Posterior vena cava (tissue), 2 donors: ENCODE measurements around the gene CTDP1. TPM values are rescaled to one million over a fixed set of nuclear protein-coding genes. Genes with fewer than 3 reads are reported as not detected.

Experiments
- DNase-seq: peaks from one replicate; pipeline ENCODE4 v3.0.0-alpha.2; 2020; ENCODE audit warnings: low spot score
- intact Hi-C, 2 donors: fragments of 100-400 bp; cut with DNase I; formaldehyde crosslinking; loops; one replicate each; pipeline versions ENCODE4 v1.14.1 to v1.14.2; 2022 to 2023
- total RNA-seq, 2 donors: library from RNA; stranded (reverse); fragmentation: NEBNext Ultra II Directional; extraction: Animal tissue kit (Norgen Biotek cat#: 25700); gene quantifications; one replicate each; pipeline ENCODE4 v1.2.1, GENCODE V29; 2021
- donor health status: DM: yes; HTN: yes; CAD: no.
- donor health status: DM: yes; HTN: yes; CAD: no.

CTDP1 gene
- total RNA-seq, 2 donors from 2014 or later = 13.8 to 15.4 TPM

DNA sequence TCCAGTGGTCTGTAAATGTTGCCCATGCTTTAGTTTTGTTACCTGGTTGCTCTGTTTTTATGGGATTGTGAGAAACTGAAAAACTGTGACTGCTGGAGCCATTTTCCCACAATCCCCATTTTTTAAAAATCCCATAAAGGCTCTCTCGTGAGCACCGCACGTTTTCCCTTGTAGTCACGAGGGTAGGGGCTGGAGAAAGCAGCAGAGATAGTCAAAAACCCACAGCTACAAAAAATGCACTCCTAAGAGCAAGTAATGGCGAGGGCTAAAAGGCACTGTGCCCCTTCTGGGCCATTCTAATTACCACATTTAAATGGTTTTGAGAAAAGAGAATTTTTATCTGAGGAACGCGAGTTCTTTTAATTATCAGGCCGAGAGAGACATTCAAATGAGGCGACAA is 1.8 kb upstream of the CTDP1 start:
- no peak for DNase-seq
- intact Hi-C loops = no loop called here

DNA sequence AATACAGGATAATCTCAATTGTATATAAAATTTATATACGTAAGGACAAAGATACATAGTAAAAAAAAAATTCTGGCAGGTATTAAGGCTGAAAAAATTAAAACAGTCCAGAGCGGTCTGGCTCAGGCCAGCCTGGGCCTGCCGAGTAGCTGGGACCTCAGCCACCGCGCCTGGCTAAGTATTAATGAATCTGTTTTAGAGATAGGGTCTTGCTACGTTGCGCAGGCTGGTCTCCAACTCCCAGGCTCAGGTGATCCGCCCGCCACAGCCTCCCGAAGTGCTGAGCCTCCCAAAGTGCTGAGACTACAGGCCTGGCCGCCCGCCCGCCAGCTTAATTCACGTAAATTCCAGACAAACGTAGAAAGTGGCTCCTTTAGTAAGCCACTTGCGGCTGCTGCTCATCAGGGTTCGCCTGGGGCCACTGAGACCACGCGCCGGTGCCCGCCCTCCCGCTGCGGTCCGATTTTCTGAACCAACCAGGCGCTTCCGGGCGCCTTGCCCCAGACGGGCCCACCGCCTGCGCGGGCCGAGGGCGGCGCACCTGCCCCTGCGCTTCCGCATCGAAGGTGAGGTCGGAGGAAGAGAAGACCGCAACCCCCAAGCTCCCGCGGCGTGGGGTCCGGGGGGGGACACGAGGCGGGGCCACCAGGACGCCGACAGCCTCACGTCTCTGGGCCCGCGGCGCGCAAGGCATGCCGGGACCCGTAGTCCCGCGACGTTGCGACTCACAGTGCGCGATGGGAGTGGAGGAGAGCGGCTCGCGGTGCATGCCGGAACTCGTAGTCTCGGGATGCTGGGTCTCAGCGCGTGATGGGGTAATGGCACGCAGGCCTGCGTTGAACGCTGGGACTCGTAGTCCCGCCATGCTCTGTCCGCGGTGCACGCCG is 695 bp upstream of the CTDP1 start:
- intact Hi-C loops = no loop called here
- peak; percentile 100 for DNase-seq

DNA sequence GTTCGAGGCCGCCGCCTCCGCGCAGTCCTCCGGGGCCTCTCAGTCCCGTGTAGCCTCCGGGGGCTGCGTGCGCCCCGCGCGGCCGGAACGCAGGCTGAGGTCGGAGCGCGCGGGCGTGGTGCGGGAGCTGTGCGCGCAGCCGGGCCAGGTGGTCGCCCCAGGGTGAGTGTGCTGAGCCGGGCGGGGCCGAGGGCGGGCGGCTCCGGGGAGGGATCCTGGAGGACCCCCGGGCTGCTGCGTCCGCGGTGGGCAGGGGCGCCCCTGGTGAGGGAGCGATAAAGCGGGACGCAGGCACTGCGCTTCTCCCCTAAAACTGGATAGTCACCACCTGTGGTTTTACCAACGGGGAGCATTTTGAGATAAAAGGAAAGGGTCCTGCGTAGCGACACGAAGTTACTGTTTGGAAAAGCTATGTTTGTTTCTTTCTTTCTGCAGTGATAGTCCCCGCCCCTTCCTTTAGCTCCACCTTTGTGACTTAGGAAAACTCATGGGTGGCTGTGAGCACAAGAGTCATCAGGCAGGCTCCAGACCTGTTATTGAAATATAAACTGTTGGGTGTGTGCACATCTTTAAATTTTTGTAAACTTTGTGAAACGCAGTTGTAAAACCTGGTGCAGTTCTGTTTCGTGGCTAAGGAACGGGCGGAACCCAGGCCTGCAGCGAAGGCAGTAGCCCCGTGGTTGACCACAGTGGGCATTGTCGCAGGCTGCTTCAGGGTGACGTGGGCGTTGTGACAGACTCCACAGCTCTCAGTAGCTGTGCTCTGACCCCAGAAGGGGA is 687 bp downstream of the CTDP1 start:
- peak; percentile 82 for DNase-seq
- intact Hi-C loops = no loop called here

GRCh38 chr18:79680891-79681339 is 1.3 kb downstream of the CTDP1 start:
- intact Hi-C loops = no loop called here

GRCh38 chr18:79681484-79682387 is 2.1 kb downstream of the CTDP1 start:
- DNase-seq = no peak
- intact Hi-C loops = no loop called here

More at GRCh38 chr18:79680891-79681339, 1.3 kb downstream of the CTDP1 start:
- DNase-seq = no peak

GRCh38 chr18:79682481-79682880 is 2.9 kb downstream of the CTDP1 start:
- intact Hi-C loops = no loop called here
- no peak for DNase-seq

DNA sequence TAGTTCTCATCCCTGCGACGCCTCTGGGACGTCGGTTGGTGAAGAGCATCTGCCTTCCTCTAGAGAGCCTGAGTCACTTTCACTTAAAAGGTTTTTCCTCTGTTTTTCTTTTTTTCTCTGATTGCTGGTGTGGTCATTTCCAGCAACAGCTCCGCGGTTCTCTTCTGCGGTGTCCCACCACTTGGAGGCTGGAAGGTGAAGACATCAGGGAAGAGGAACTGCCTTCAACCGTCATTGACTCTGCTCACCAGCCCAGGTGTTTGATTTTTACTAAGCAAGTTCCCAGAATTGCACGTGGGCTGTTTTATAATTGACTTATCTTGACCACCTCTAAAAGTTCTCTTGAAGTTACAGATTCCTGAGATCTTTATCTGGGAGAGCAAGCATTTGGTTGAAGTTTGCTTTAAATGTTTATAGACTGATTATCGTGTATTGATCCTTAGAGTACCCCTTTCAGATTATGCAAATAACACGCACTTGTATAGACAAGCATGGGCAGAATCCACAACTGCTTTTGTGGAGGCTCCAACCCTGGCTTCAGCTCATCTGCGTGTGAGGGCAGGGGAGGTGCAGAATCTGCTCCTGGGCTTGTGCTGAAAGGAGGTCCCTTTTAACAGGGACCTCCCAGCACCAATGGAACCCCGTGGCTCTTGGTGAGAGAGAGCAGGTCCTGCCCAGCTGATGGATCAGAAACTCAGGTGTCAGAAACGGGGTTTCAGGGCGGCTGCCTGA is 3.5 kb downstream of the CTDP1 start:
- intact Hi-C loops = no loop called here
- no peak for DNase-seq

DNA sequence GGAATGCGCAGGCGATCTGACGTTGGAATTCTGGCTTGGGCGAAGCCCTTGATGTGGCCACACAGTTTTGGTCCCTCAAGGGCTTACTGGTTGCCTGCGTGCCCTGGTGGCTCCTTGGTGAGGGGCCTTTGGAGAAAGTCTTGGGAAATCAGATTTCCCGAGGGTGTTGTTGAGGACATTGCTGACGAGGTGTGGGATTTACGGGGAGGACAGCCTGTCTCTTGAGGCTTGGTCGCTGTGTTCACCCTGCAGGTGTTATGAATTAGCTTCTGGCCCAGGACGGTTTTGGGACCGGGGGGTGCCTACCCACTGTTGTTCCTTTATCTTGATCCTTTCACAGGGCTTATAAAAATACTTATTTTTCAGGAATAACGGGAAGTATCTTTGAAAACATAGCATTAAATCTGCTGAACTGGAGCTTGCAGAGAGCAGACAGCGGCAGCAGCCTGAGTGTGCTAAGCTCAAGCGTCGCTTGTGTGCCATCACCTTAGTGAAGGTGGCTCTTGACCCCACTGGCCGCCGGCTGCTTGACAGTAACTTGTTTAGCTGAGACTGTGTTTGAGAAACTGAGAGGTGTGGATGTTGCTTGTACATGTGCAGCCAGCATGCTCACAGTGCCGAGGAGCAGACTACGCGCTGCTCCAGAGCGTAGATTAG is 4.2 kb downstream of the CTDP1 start:
- no peak for DNase-seq
- intact Hi-C loops = no loop called here

GRCh38 chr18:79684283-79684631 is 4.7 kb downstream of the CTDP1 start:
- intact Hi-C loops = no loop called here
- DNase-seq = no peak

DNA sequence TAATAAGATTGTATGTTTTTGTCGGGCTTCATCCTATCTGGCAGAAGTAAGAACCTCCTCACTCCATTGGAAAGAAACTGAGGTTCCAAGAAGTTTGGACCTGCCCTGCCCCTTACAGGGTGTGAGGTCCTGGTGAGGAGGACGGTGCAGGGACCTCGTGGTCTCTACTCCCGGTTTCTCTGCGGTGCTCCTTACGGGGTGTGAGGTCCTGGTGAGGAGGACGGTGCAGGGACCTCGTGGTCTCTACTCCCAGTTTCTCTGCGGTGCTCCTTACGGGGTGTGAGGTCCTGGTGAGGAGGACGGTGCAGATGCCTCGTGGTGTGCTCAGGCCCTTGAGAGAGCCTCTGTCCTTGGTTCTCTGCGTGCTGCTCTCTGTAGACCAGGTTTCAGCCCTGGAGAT is 5.2 kb downstream of the CTDP1 start:
- no peak for DNase-seq
- intact Hi-C loops = no loop called here

GRCh38 chr18:79685281-79685680 is 5.7 kb downstream of the CTDP1 start:
- intact Hi-C loops = no loop called here
- DNase-seq = no peak

- intact Hi-C loops = no loop called here
- no peak for DNase-seq
Measured at GRCh38 chr18:79685971-79686370, 6.4 kb downstream of the CTDP1 start.

GRCh38 chr18:79687806-79688205 is 8.2 kb downstream of the CTDP1 start:
- no peak for DNase-seq
- intact Hi-C loops = no loop called here

DNA sequence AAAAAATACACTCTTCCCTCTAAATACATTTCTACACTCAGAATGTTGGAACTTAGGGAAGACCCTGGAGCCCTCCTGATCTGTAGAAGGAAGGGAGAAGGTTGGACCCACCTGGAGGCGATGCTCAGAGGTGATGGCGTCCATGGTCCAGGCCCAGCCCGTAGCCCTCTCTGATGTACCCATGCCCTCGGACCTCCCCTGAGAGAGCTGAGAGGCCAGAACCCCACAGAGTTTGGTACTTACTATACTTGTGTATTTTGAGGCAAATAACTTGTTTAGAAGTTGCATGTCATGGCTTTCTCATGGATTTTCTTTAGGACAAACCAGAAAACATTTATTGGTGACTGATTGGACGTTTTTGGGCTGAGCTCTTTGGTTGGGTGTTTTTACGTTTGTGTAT is 10.5 kb downstream of the CTDP1 start:
- no peak for DNase-seq
- intact Hi-C loops = no loop called here

DNA sequence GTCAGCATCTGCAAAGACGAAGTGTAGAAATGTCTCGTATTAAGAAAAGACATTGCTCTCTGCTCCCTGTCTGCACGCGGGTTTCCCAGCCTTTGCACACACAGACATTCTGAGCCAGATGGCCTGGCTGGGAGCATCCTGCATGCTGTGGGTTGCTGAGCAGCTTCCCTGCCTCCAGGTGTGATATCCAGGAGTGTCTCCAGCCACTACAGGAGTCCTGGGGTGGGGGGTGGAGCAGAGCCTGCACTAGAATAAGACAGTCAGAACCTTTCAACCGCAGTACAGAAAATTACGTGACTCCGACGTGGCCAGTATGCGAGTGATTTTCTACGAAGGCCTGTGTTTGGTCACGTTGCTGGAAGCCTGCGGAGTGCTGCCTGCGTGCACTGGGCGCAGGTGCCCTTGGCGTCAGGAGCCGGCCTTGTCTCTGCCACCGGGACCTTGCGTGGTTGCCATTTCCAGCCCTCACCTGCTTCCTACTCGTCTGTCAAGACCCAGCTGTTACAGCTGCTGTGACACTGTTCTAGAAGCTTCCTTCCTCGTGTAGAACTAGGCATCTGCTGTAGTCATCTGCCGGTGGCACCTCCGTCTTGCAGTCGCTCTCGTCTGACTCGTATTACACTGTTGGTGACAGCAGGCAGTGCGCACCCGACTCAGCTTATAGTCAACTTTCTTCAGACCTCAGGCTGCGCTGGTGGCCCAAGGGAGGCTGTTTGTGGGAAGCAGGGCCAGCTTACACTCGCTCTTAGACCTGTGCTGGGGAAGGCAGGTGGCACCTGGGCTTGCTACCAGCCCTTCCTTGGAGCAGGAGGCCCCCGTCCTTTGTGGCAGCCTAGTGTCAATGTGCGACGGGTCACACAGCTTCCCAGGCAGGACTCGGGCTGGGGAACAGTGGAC is 11.2 kb downstream of the CTDP1 start:
- intact Hi-C loops = no loop called here
- DNase-seq = peak; percentile 77

GRCh38 chr18:79692056-79692455 is 12.5 kb downstream of the CTDP1 start:
- peak; percentile 32 for DNase-seq

DNA sequence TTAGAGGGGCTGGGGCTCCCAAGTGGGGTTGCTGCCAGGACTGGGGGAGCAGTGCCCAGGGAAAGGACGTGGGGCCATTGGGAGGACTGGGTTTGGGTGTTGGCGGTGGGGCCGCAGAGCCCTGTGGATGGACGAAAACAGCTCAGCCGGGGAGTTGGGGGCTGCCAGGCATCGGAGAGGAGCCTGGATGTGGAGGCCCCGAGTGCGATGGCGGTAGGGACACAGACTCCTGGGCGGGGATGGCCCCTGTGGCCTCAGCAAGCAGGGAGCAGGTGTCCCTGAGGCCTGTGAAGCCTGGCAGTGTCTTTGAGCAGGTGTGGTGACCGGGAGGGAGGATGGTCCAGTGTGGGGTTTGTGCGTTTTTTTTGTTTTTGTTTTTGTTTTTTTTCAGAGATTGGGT is 13.3 kb downstream of the CTDP1 start:
- intact Hi-C loops = no loop called here
- peak; percentile 66 for DNase-seq

More at GRCh38 chr18:79692056-79692455, 12.5 kb downstream of the CTDP1 start:
- intact Hi-C loops = no loop called here
